Type B pancreatic cell (in vitro differentiated cells): ENCODE results near the gene TIMP1. TPM values are rescaled to one million over a fixed set of nuclear protein-coding genes. Genes with fewer than 3 reads are reported as not detected.

Source experiments
- DNase-seq: peaks from one replicate; pipeline ENCODE4 v3.0.0; 2021; ENCODE audit warnings: mixed read lengths; ENCODE audit not compliant: unreplicated experiment; ENCODE audit errors: extremely low spot score
- H3K27ac Mint-ChIP-seq: 2 replicates; pipeline ENCODE4 v1.8.0; 2021; ENCODE audit warnings: mild to moderate bottlenecking, mixed read lengths
- H3K27me3 Mint-ChIP-seq: 2 replicates; pipeline ENCODE4 v1.8.0; 2021; ENCODE audit warnings: mixed read lengths
- H3K36me3 Mint-ChIP-seq: 2 replicates; pipeline ENCODE4 v1.8.0; 2021; ENCODE audit warnings: mixed read lengths
- H3K4me1 Mint-ChIP-seq: one replicate; pipeline ENCODE4 v1.8.0; 2021; ENCODE audit warnings: mixed read lengths; ENCODE audit not compliant: unreplicated experiment
- H3K4me3 Mint-ChIP-seq: 2 replicates; pipeline ENCODE4 v1.8.0; 2021; ENCODE audit warnings: mild to moderate bottlenecking, mixed read lengths
- H3K9me3 Mint-ChIP-seq: 2 replicates; pipeline ENCODE4 v1.8.0; 2021; ENCODE audit warnings: mixed read lengths
- CTCF ChIP-seq: fragments of 200-600 bp; sonication (generic); conservative IDR thresholded peaks from 2 replicates; pipeline ENCODE4 v1.5.0; 2021; ENCODE audit warnings: antibody characterized with exemption, mild to moderate bottlenecking
- total RNA-seq: library from RNA; stranded (reverse); gene quantifications from 2 replicates; pipeline ENCODE4 v1.2.1, GENCODE V29; 2021; ENCODE audit warnings: low replicate concordance

TIMP1 gene
- total RNA-seq, 1 donor from 2014 or later = 95.4 TPM

GRCh38 chrX:47563801-47564315, 18.4 kb upstream of the TIMP1 start:
- H3K27me3 Mint-ChIP-seq = no peaks in the 10 kb centered on the region
- no peak overlapping the region for H3K27ac Mint-ChIP-seq
- peaks cover 16% of the 10 kb centered on the region for H3K4me1 Mint-ChIP-seq
- TF ChIP-seq CTCF = no peak
- no peaks in the 10 kb centered on the region for H3K9me3 Mint-ChIP-seq
- no peak overlapping the region for H3K4me3 Mint-ChIP-seq
- H3K36me3 Mint-ChIP-seq = peaks cover 10% of the 10 kb centered on the region
- DNase-seq = no peak

- DNase-seq = no peak
- no peak for TF ChIP-seq CTCF
- Mint-ChIP-seq H3K36me3 (peaks cover 14% of the 10 kb centered on the region), H3K27me3 (no peaks in the 10 kb centered on the region), H3K4me3 (no peak overlapping the region), H3K27ac (no peak overlapping the region), H3K4me1 (peaks cover 16% of the 10 kb centered on the region), H3K9me3 (no peaks in the 10 kb centered on the region)
Observed at GRCh38 chrX:47564438-47565085, 17.7 kb upstream of the TIMP1 start.

- Mint-ChIP-seq H3K4me1 (peaks cover 4% of the 10 kb centered on the region), H3K9me3 (no peaks in the 10 kb centered on the region), H3K36me3 (peaks cover 16% of the 10 kb centered on the region)
Observed at GRCh38 chrX:47566841-47567240, 15.4 kb upstream of the TIMP1 start.

GRCh38 chrX:47568656-47569295, 13.5 kb upstream of the TIMP1 start:
- no peaks in the 10 kb centered on the region for H3K27me3 Mint-ChIP-seq
- no peak for DNase-seq
- H3K27ac Mint-ChIP-seq = no peak overlapping the region
- peaks cover 7% of the 10 kb centered on the region for H3K4me1 Mint-ChIP-seq
- no peak overlapping the region for H3K4me3 Mint-ChIP-seq
- peak; percentile 49 for TF ChIP-seq CTCF
- peaks cover 20% of the 10 kb centered on the region for H3K36me3 Mint-ChIP-seq
- H3K9me3 Mint-ChIP-seq = no peaks in the 10 kb centered on the region

More at GRCh38 chrX:47566841-47567240, 15.4 kb upstream of the TIMP1 start:
- TF ChIP-seq CTCF = no peak
- Mint-ChIP-seq H3K4me3 (no peak overlapping the region), H3K27ac (no peak overlapping the region), H3K27me3 (no peaks in the 10 kb centered on the region)
- no peak for DNase-seq

GRCh38 chrX:47570794-47571193, 11.4 kb upstream of the TIMP1 start:
- TF ChIP-seq CTCF = no peak
- Mint-ChIP-seq H3K36me3 (peaks cover 15% of the 10 kb centered on the region), H3K4me1 (peaks cover 7% of the 10 kb centered on the region), H3K27me3 (no peaks in the 10 kb centered on the region), H3K4me3 (no peak overlapping the region), H3K27ac (no peak overlapping the region), H3K9me3 (no peaks in the 10 kb centered on the region)
- no peak for DNase-seq
